ENCODE data around the gene ILKAP.
A peak's percentile ranks its signal among the peaks of the same experiment; 100 is the strongest.

ILKAP gene

DNA sequence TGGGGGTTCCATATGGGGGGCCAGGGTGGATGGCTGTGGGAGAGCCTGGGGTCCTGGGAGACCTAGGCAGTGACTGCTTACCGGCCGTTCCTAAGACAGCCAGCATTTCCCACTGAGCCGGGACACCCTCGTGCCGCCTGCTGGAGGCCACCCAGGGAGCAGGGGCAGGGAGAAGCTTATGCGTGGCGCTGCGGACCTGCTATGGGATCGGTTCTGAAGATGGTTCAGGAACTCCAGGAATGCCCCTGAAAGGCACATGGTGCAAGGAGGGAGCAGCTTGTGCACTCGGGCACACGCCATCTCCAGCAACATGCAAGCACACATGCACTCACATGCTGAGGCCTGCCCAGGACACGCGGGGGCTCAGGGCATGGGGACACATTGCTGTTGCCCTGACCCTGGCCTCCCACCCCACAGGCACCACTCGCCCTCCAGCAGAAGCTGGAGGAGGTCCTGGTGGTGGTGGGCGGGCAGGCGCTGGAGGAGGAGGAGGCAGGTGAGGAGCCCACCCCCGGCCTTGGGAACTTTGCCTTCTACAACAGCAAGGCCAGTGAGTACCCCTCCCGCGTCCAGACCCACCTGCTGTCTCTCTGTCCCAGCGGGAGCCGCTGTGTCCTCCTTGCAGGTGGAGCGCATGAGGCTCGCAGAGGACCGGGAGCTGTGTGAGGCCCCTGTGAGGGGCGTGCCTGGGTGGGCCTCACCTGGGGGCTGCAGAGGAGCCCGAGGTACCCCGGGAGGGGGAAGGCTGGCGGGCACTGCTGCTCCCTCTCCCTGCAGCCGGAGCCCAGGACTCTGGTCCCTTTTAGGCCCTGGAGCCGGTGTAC, 60.9 kb downstream of the ILKAP start:
- no peak overlapping the region for H3K9ac ChIP-seq (ENCODE audit: low read length)
- H3K4me1 ChIP-seq (ENCODE audit: insufficient read depth, low read length): peaks cover 14% of the 10 kb centered on the region
- H3K4me3 ChIP-seq (ENCODE audit: low read depth in 1 of 2, low read length in 2 of 2): no peak overlapping the region
- no peak overlapping the region for H3K27ac ChIP-seq (ENCODE audit: low read depth, low read length)
- H3K27me3 ChIP-seq (ENCODE audit: control insufficient read depth in 1 of 2, insufficient read depth in 2 of 2, low read length in 2 of 2): no peaks in the 10 kb centered on the region
- H3K9me3 ChIP-seq (ENCODE audit: low read length): no peaks in the 10 kb centered on the region
- H3K36me3 ChIP-seq (ENCODE audit: insufficient read depth, low read length): no peaks in the 10 kb centered on the region

DNA sequence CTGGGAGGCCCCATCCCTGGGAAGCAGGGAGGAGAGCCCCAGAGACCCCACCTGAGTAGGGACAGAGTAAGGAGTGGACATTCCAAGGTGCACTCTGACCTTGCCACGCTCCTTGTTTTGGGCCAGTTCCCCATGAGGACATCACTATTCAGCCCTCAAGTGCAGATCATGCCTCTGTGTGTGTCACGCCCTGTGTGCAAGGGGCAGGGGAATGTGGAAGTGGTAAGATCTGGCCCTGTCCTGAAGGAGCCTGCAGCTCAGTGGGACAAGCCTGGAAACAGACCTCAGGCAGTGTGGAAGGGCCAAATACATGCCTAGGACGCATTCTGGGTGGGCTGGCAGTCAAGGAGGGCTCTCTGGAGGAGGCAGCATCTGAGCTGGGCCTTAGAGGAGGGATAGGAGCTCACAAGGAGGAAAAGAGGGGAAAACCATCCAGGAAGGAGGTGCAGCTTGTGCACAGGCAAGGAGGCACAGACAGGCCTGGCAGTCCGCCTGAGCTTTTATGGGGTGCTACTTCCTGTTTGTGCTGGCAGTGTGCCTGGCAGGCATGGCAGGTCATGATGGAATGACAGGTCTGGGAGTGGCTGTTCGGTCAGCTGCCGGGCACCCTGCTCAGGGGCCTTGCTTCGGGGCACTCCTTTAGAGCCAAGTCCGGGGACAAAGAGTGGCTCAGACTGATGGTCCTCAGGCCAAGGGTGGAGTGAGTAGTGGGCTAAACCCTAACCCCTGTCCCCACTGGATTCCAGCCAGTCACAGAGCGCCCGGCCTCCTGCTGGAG, 61.8 kb downstream of the ILKAP start:
- Histone ChIP-seq H3K27ac (ENCODE audit: low read depth, low read length) (no peak overlapping the region), H3K36me3 (ENCODE audit: insufficient read depth, low read length) (no peaks in the 10 kb centered on the region), H3K4me1 (ENCODE audit: insufficient read depth, low read length) (peaks cover 15% of the 10 kb centered on the region), H3K27me3 (ENCODE audit: control insufficient read depth in 1 of 2, insufficient read depth in 2 of 2, low read length in 2 of 2) (no peaks in the 10 kb centered on the region), H3K9ac (ENCODE audit: low read length) (no peak overlapping the region), H3K9me3 (ENCODE audit: low read length) (no peaks in the 10 kb centered on the region), H3K4me3 (ENCODE audit: low read depth in 1 of 2, low read length in 2 of 2) (no peak overlapping the region)

DNA sequence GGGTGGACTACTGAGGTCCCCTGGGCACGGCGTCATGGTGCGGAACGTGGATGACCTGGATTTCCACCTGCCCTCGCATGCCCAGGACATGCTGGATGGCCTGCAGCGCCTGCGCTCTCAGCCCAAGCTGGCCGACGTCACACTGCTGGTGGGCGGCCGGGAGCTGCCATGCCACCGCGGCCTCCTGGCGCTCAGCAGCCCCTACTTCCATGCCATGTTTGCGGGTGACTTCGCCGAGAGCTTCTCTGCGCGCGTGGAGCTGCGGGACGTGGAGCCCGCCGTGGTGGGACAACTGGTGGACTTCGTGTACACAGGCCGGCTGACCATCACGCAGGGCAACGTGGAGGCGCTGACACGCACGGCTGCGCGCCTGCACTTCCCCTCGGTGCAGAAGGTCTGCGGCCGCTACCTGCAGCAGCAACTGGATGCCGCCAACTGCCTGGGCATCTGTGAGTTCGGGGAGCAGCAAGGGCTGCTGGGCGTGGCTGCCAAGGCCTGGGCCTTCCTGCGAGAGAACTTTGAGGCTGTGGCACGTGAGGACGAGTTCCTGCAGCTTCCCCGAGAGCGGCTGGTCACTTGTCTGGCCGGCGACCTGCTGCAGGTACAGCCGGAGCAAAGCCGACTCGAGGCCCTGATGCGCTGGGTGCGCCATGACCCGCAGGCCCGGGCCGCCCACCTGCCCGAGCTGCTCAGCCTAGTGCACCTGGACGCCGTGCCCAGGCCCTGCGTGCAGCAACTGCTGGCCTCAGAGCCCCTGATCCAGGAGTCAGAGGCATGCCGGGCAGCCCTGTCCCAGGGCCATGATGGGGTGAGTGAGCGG, 62.6 kb downstream of the ILKAP start:
- H3K9me3 ChIP-seq (ENCODE audit: low read length): no peaks in the 10 kb centered on the region
- H3K4me1 ChIP-seq (ENCODE audit: insufficient read depth, low read length): peaks cover 15% of the 10 kb centered on the region
- no peak overlapping the region for H3K27ac ChIP-seq (ENCODE audit: low read depth, low read length)
- no peaks in the 10 kb centered on the region for H3K27me3 ChIP-seq (ENCODE audit: control insufficient read depth in 1 of 2, insufficient read depth in 2 of 2, low read length in 2 of 2)
- no peak overlapping the region for H3K4me3 ChIP-seq (ENCODE audit: low read depth in 1 of 2, low read length in 2 of 2)
- no peak overlapping the region for H3K9ac ChIP-seq (ENCODE audit: low read length)
- no peaks in the 10 kb centered on the region for H3K36me3 ChIP-seq (ENCODE audit: insufficient read depth, low read length)

DNA sequence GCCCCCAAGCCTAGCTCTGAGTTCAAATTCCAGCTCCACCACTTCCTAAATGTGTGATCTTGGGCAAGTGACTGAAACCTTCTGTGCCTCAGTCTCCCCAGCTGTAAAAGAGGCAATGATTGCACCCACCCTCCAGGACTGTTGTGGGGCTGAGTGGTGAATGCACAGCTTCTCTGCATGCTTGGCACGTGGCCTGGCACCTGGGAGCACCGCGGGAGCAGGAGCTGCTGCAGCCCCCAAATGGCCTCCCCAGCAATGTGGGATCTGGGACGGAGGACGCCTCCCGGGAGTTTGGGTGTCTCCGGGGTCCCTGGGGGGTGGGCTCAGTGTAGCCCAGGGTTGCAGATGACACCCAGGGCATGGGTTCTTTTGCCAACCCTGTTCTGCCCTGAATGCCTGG, 63.5 kb downstream of the ILKAP start:
- H3K9ac ChIP-seq (ENCODE audit: low read length): no peak overlapping the region
- no peaks in the 10 kb centered on the region for H3K36me3 ChIP-seq (ENCODE audit: insufficient read depth, low read length)
- no peaks in the 10 kb centered on the region for H3K9me3 ChIP-seq (ENCODE audit: low read length)
- H3K4me3 ChIP-seq (ENCODE audit: low read depth in 1 of 2, low read length in 2 of 2): no peak overlapping the region
- no peaks in the 10 kb centered on the region for H3K27me3 ChIP-seq (ENCODE audit: control insufficient read depth in 1 of 2, insufficient read depth in 2 of 2, low read length in 2 of 2)
- H3K27ac ChIP-seq (ENCODE audit: low read depth, low read length): no peak overlapping the region
- H3K4me1 ChIP-seq (ENCODE audit: insufficient read depth, low read length): peaks cover 15% of the 10 kb centered on the region

DNA sequence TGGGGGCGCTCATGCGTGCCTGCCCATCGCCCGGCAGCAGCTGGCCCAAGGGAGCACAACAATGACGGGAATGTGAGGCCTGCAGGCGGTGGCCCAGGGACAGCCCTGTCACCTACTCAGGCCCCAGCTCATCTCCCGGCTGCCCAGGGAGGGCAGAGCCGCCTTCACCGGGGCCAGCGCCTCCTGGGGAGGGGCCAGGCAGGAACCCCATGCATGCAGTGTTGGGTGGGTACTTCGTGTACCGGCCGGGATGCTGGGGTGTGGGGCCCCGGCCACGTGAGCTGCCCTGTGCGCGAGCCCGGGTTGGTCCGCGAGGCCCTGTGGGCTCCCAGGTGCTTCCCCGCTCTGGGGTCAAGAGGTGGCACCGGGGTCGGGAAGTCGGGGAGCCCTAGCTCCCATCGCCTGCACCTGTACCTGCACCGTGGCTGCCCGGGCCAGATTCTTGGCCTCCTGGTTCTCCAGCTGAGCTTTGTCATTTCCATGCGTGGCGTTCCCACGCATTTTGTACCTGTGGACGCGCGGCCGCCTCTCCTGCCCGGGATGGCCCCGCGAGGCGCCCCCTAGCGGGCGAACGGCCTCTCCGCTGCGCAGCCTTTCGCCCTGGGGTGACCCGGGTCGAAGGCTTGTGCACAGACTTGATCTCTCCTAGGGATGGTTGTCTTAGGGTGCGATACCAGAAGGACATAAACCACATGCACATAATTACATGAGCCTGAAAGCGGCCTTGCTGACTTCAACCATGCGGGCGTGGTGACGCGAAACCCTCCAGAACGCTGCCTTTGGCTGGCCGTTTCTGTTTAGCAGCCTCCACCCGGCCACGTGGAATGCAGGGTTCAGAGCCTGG, 64.1 kb downstream of the ILKAP start:
- Histone ChIP-seq H3K4me1 (ENCODE audit: insufficient read depth, low read length) (peaks cover 15% of the 10 kb centered on the region), H3K9me3 (ENCODE audit: low read length) (no peaks in the 10 kb centered on the region), H3K4me3 (ENCODE audit: low read depth in 1 of 2, low read length in 2 of 2) (peak overlapping the region in 1 of 2 donors; percentile 9), H3K27ac (ENCODE audit: low read depth, low read length) (no peak overlapping the region), H3K9ac (ENCODE audit: low read length) (no peak overlapping the region), H3K27me3 (ENCODE audit: control insufficient read depth in 1 of 2, insufficient read depth in 2 of 2, low read length in 2 of 2) (no peaks in the 10 kb centered on the region), H3K36me3 (ENCODE audit: insufficient read depth, low read length) (no peaks in the 10 kb centered on the region)

DNA sequence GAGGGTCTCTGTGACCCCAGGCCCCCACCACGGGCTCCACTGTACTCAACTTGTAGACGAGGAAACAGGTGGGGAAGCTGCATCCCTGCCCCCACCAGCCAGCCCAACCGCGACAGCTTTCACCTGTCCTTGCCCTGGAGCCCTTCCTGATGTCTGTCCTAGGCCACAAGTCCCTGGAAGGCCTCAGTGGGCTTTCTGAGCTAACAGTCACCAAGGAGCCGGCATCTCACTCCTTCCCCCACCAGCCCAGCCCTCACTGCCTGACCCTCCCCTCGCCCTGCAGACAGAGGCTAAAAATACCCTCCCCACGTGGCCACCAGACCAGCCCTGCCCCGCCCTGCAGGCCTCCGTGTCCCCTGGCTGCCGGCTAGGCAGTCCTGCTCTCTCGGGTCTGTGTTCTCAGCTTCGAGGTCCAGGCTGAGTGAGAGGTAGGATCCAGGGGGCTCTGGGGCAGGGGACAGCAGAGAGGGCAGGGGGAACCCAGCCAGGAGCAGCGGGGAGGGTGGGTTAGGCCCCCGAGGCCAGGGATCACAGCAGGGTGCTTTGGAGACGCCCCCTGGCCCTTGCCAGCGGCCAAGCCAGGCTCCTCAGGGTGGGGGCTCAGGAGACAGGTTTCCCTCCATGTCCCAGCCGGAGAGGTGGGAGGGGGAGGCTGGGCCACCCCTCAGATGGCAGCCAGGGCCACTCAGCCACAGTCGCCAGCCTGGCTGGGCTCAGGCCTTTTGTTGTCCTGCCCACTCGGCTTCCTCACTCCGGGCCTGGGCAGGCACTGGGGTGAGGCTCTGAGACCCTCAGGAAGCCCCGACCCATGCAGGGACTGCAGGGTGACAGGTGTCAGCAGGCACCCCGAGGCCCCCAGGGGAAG, 64.9 kb downstream of the ILKAP start, which contains the start of gene KLHL30:
Gene KLHL30, plus strand, starts transcription at position 338 of the 865 bp plus-strand sequence. CDS start 2,087 bp downstream, outside the sequence.
- H3K9ac ChIP-seq (ENCODE audit: low read length): no peak within 1 kb of the TSS
- no peaks in the 10 kb centered on the region for H3K9me3 ChIP-seq (ENCODE audit: low read length)
- no peaks in the 10 kb centered on the region for H3K27me3 ChIP-seq (ENCODE audit: control insufficient read depth in 1 of 2, insufficient read depth in 2 of 2, low read length in 2 of 2)
- H3K27ac ChIP-seq (ENCODE audit: low read depth, low read length): no peak within 1 kb of the TSS
- H3K36me3 ChIP-seq (ENCODE audit: insufficient read depth, low read length): no peaks in the 10 kb centered on the region
- peaks cover 15% of the 10 kb centered on the region for H3K4me1 ChIP-seq (ENCODE audit: insufficient read depth, low read length)
- H3K4me3 ChIP-seq (ENCODE audit: low read depth in 1 of 2, low read length in 2 of 2): peak within 1 kb of the TSS in 1 of 2 donors; percentile 9

DNA sequence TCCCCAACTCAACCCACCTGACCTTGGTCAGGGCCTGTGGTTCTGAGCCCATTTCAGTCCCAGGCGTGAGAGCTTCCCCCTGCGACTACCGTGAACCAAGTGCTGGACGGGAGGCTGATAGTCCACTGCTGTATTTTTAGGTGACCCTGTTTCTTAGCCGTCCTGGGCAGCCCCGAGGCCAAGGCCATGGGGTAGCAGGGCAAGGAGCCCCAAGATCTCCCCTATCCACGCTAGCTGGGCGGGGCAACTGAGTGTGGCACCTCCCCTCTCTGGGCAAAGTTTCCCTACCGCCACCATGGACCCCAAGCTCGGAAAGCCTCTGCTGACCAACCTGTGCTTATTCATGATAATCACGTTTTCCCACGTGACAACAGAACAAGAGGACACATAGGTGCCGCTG, 65.6 kb downstream of the ILKAP start:
- H3K9me3 ChIP-seq (ENCODE audit: low read length): no peaks in the 10 kb centered on the region
- no peak overlapping the region for H3K27ac ChIP-seq (ENCODE audit: low read depth, low read length)
- peak overlapping the region in 1 of 2 donors; percentile 9 for H3K4me3 ChIP-seq (ENCODE audit: low read depth in 1 of 2, low read length in 2 of 2)
- no peaks in the 10 kb centered on the region for H3K36me3 ChIP-seq (ENCODE audit: insufficient read depth, low read length)
- no peak overlapping the region for H3K9ac ChIP-seq (ENCODE audit: low read length)
- H3K27me3 ChIP-seq (ENCODE audit: control insufficient read depth in 1 of 2, insufficient read depth in 2 of 2, low read length in 2 of 2): no peaks in the 10 kb centered on the region
- peaks cover 15% of the 10 kb centered on the region for H3K4me1 ChIP-seq (ENCODE audit: insufficient read depth, low read length)

DNA sequence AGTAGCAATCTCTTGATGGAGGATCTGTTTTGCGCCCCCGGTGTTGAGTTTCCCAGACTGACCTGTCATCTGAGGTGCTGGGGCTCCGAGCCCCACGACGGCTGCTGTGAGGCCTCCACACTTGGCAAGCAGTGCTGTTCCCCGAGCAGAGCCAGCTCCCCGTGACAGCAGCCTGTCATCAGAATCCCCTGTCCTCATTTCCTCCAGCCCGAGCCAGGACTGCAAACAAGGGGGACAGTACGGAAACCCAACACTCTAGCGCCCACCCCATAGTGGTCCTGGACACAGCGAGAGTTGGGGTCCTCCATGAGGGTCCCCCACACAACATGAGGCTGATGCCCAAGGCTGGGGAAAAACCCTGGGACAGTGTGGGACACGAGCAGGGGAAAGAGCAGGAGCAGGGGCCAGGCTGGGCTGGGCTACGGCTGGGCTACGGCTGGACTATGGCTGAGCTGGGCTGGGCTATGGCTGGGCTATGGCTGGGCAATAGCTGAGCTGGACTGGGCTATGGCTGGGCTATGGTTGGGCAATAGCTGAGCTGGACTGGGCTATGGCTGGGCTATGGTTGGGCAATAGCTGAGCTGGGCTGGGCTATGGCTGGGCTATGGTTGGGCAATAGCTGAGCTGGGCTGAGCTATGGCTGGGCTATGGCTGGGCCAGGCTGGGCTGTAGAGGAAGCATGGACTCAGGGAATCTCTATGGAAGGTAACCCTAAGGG, 66.5 kb downstream of the ILKAP start:
- Histone ChIP-seq H3K27me3 (ENCODE audit: control insufficient read depth in 1 of 2, insufficient read depth in 2 of 2, low read length in 2 of 2) (no peaks in the 10 kb centered on the region), H3K36me3 (ENCODE audit: insufficient read depth, low read length) (no peaks in the 10 kb centered on the region), H3K4me1 (ENCODE audit: insufficient read depth, low read length) (peaks cover 15% of the 10 kb centered on the region), H3K4me3 (ENCODE audit: low read depth in 1 of 2, low read length in 2 of 2) (no peak overlapping the region), H3K27ac (ENCODE audit: low read depth, low read length) (no peak overlapping the region), H3K9me3 (ENCODE audit: low read length) (no peaks in the 10 kb centered on the region), H3K9ac (ENCODE audit: low read length) (no peak overlapping the region)

DNA sequence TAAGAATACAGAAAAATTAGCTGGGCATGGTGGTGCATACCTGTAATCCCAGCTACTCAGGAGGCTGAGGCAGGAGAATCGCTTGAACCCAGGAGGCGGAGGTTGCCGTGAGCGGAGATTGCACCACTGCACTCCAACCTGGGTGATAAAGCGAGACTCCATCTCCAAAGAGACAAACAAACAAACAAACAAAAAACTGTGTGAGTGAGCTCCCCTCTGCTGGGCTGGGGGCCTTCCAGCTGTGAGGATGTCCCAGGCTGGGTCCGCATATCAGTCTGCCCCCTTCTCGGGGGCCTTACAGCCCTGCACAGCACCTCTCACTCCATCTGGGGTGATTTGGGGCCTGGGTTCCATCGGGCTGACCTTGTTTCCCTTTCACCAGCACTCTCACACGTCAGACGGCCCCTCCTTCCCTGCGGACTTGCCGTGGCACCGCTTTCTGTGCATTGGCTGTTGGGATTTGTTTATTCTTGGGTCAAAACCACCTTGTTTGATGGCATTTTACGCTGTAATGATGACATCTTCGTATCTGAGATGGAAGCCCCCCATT, 67.8 kb downstream of the ILKAP start:
- Histone ChIP-seq H3K9ac (ENCODE audit: low read length) (no peak overlapping the region), H3K36me3 (ENCODE audit: insufficient read depth, low read length) (no peaks in the 10 kb centered on the region), H3K4me3 (ENCODE audit: low read depth in 1 of 2, low read length in 2 of 2) (no peak overlapping the region), H3K9me3 (ENCODE audit: low read length) (no peaks in the 10 kb centered on the region), H3K27me3 (ENCODE audit: control insufficient read depth in 1 of 2, insufficient read depth in 2 of 2, low read length in 2 of 2) (no peaks in the 10 kb centered on the region), H3K4me1 (ENCODE audit: insufficient read depth, low read length) (peaks cover 15% of the 10 kb centered on the region), H3K27ac (ENCODE audit: low read depth, low read length) (no peak overlapping the region)

Data from muscle layer of colon (tissue), 2 donors.